H1 (cell line): Measurements from ENCODE around the gene ZC3H8. TPM values are rescaled to one million over a fixed set of nuclear protein-coding genes. Genes with fewer than 3 reads are reported as not detected.

Experiments used
- CTCF ChIA-PET: fragments of 300-600 bp; sonication (Branson Sonifier 250); formaldehyde crosslinking; loops from one replicate; lab custom pipeline; 2021; ENCODE audit not compliant: partially characterized antibody; lab: Charles Lee
- POLR2A ChIA-PET: fragments of 300-600 bp; sonication (Branson Sonifier 250); formaldehyde crosslinking; loops from one replicate; lab custom pipeline; 2021; ENCODE audit warnings: inconsistent platforms; ENCODE audit not compliant: partially characterized antibody; lab: Charles Lee
- DNase-seq, 2 experiments: peaks; one replicate each; pipeline versions ENCODE4 v3.0.0 to v3.0.0-alpha.2; 2010 to 2022; ENCODE audit warnings: low spot score in 2 of 2, low read depth in 1 of 2, mixed read lengths in 1 of 2
- FAIRE-seq: peaks from 2 replicates; lab custom pipeline; 2011; peaks lifted over from hg19 to GRCh38; lab: Jason Lieb, UNC
- H2AFZ ChIP-seq: 2 replicates; pipeline ENCODE4 v1.8.1; 2012; ENCODE audit warnings: low read length, inconsistent platforms
- H2AK5ac ChIP-seq: 2 replicates; pipeline ENCODE4 v1.6.1; 2013; ENCODE audit warnings: low read depth, low read length
- H2BK120ac ChIP-seq: replicated peaks from 2 replicates; pipeline ENCODE3; 2013; ENCODE audit warnings: low read depth, low read length, inconsistent platforms
- H2BK12ac ChIP-seq: 2 replicates; pipeline ENCODE4 v1.6.1; 2013; ENCODE audit warnings: low read depth, low read length
- H2BK15ac ChIP-seq: 2 replicates; pipeline ENCODE4 v1.6.1; 2013; ENCODE audit warnings: low read length
- H2BK20ac ChIP-seq: 2 replicates; pipeline ENCODE4 v1.6.1; 2013; ENCODE audit warnings: low read length
- H2BK5ac ChIP-seq: 2 replicates; pipeline ENCODE4 v1.6.1; 2013; ENCODE audit warnings: low read depth, low read length
- H3K14ac ChIP-seq: 2 replicates; pipeline ENCODE4 v1.6.1; 2013; ENCODE audit warnings: inconsistent platforms; ENCODE audit not compliant: insufficient read length
- H3K18ac ChIP-seq: 2 replicates; pipeline ENCODE4 v1.6.1; 2013; ENCODE audit warnings: low read length; ENCODE audit errors: extremely low read depth
- H3K23ac ChIP-seq: 2 replicates; pipeline ENCODE4 v1.6.1; 2013; ENCODE audit warnings: inconsistent platforms; ENCODE audit not compliant: insufficient read length
- H3K23me2 ChIP-seq: 2 replicates; pipeline ENCODE4 v1.6.1; 2013; ENCODE audit warnings: low read depth, low read length
- H3K27ac ChIP-seq: 2 replicates; pipeline ENCODE4 v1.6.1; 2011; ENCODE audit warnings: low read depth, low read length, inconsistent platforms
- H3K27me3 ChIP-seq, 4 experiments: replicated peaks in 1 of 4; 1 replicate in 1 of 4; 2 replicates in 3 of 4; pipeline versions ENCODE4 v1.6.1 to v1.8.1; 2011 to 2013; ENCODE audit warnings: low read length in 3 of 4, mild to moderate bottlenecking in 3 of 4, inconsistent platforms in 2 of 4, mixed read lengths in 2 of 4, moderate library complexity in 1 of 4; ENCODE audit not compliant: control insufficient read depth in 3 of 4, insufficient read depth in 3 of 4; ENCODE audit errors: extremely low read depth in 1 of 4
- H3K36me3 ChIP-seq, 4 experiments: 2 replicates each; pipeline versions ENCODE4 v1.6.1 to v1.8.1; 2011 to 2013; ENCODE audit warnings: mild to moderate bottlenecking in 4 of 4, low read length in 3 of 4, moderate library complexity in 2 of 4, control low read depth in 1 of 4, inconsistent platforms in 1 of 4; ENCODE audit not compliant: insufficient read depth in 4 of 4, control insufficient read depth in 2 of 4
- H3K4ac ChIP-seq: replicated peaks from 2 replicates; pipeline ENCODE3; 2013; ENCODE audit warnings: low read length, low read depth, mixed read lengths, inconsistent platforms; ENCODE audit not compliant: insufficient read length
- H3K4me1 ChIP-seq, 4 experiments: replicated peaks in 1 of 4; 1 replicate in 1 of 4; 2 replicates in 3 of 4; pipeline versions ENCODE4 v1.6.1 to v1.8.1; 2011 to 2013; ENCODE audit warnings: low read length in 3 of 4, inconsistent platforms in 2 of 4, mixed read lengths in 1 of 4; ENCODE audit not compliant: insufficient read depth in 4 of 4, control insufficient read depth in 3 of 4
- H3K4me2 ChIP-seq, 2 experiments: 2 replicates each; pipeline versions ENCODE4 v1.6.1 to v1.8.1; 2011 to 2013; ENCODE audit warnings: low read depth in 2 of 2, low read length in 2 of 2, control low read depth in 1 of 2, inconsistent platforms in 1 of 2, mild to moderate bottlenecking in 1 of 2; ENCODE audit not compliant: insufficient read depth in 1 of 2
- H3K4me3 ChIP-seq, 4 experiments: fragments of 200-600, 300-600 bp in 1 of 4; sonication (generic), shearing (Covaris generic), sonication (Bioruptor Twin) in 1 of 4; 2 replicates each; pipeline versions ENCODE4 v1.5.1 to v1.8.1; 2011 to 2016; ENCODE audit warnings: low read length in 4 of 4, low read depth in 3 of 4, control low read depth in 2 of 4, inconsistent platforms in 2 of 4, mild to moderate bottlenecking in 2 of 4, mixed read lengths in 1 of 4, moderate library complexity in 1 of 4; ENCODE audit not compliant: insufficient read depth in 2 of 4; ENCODE audit errors: extremely low read depth in 1 of 4
- H3K56ac ChIP-seq: replicated peaks from 2 replicates; pipeline ENCODE3; 2013; ENCODE audit warnings: low read depth, mild to moderate bottlenecking, mixed read lengths, low read length, inconsistent platforms; ENCODE audit not compliant: insufficient read length
- H3K79me1 ChIP-seq: 2 replicates; pipeline ENCODE4 v1.6.1; 2013; ENCODE audit warnings: low read depth, low read length, control low read depth
- H3K79me2 ChIP-seq, 2 experiments: 2 replicates each; pipeline versions ENCODE4 v1.6.1 to v1.8.1; 2012 to 2013; ENCODE audit warnings: low read length in 2 of 2, mild to moderate bottlenecking in 2 of 2, inconsistent platforms in 1 of 2; ENCODE audit not compliant: insufficient read depth in 2 of 2, control insufficient read depth in 1 of 2
- H3K9ac ChIP-seq, 4 experiments: replicated peaks in 1 of 4; 1 replicate in 1 of 4; 2 replicates in 3 of 4; pipeline versions ENCODE4 v1.6.1 to v1.8.1; 2011 to 2013; ENCODE audit warnings: low read depth in 3 of 4, low read length in 3 of 4, control low read depth in 2 of 4, mild to moderate bottlenecking in 2 of 4, moderate library complexity in 2 of 4, inconsistent platforms in 1 of 4; ENCODE audit errors: extremely low read depth in 1 of 4
- H3K9me3 ChIP-seq, 2 experiments: 2 replicates each; pipeline versions ENCODE4 v1.6.1 to v1.8.1; 2012 to 2013; ENCODE audit warnings: mild to moderate bottlenecking in 2 of 2, moderate library complexity in 2 of 2, control low read depth in 1 of 2, inconsistent platforms in 1 of 2, low read depth in 1 of 2, low read length in 1 of 2, mixed read lengths in 1 of 2; ENCODE audit not compliant: insufficient read depth in 2 of 2
- H4K20me1 ChIP-seq, 2 experiments: replicated peaks in 1 of 2; 2 replicates each; pipeline versions ENCODE3 to v1.8.1; 2011 to 2013; ENCODE audit warnings: inconsistent platforms in 2 of 2, low read length in 2 of 2, mild to moderate bottlenecking in 1 of 2; ENCODE audit not compliant: insufficient read depth in 2 of 2, control insufficient read depth in 1 of 2
- H4K5ac ChIP-seq: 2 replicates; pipeline ENCODE4 v1.6.1; 2013; ENCODE audit warnings: low read length, low read depth, mixed read lengths, inconsistent platforms; ENCODE audit not compliant: insufficient read length
- H4K8ac ChIP-seq: 2 replicates; pipeline ENCODE4 v1.8.0; 2013; ENCODE audit warnings: mild to moderate bottlenecking, moderate library complexity, low read length, inconsistent platforms; ENCODE audit not compliant: insufficient read depth; ENCODE audit errors: extremely low read depth
- H4K91ac ChIP-seq: replicated peaks from 2 replicates; pipeline ENCODE3; 2013; ENCODE audit warnings: low read length, mixed read lengths, inconsistent platforms; ENCODE audit not compliant: insufficient read length
- CHD2 ChIP-seq: IDR thresholded peaks from 2 replicates; pipeline ENCODE4 v1.6.1; 2012; ENCODE audit warnings: low read length, improper control_type of control experiment
- POU5F1 ChIP-seq: IDR thresholded peaks from 2 replicates; pipeline ENCODE4 v1.6.1; 2011; ENCODE audit warnings: low read depth, mild to moderate bottlenecking, low read length, moderate library complexity
- SIRT6 ChIP-seq: IDR thresholded peaks from one replicate; pipeline ENCODE4 v1.7.1; 2012; ENCODE audit warnings: low read length, inconsistent platforms
- SIX5 ChIP-seq: IDR thresholded peaks from 2 replicates; pipeline ENCODE4 v1.6.1; 2011; ENCODE audit warnings: mild to moderate bottlenecking, low read depth, low read length
- TAF1 ChIP-seq: IDR thresholded peaks from 2 replicates; pipeline ENCODE4 v1.6.1; 2011; ENCODE audit warnings: mild to moderate bottlenecking, low read depth, low read length
- WGBS, 2 experiments: shearing (Covaris generic) in 1 of 2; methylation state at CpG; one replicate each; pipeline versions ENCODE4 v1.1.6 to v1.1.7; 2013 to 2015; ENCODE audit warnings: low lambda C conversion rate in 2 of 2, mixed read lengths in 2 of 2, inconsistent platforms in 1 of 2, low coverage in 1 of 2, missing lambda C conversion rate in 1 of 2; ENCODE audit not compliant: insufficient replicate concordance in 2 of 2, insufficient coverage in 1 of 2, insufficient read length in 1 of 2; ENCODE audit errors: extremely low coverage in 1 of 2, missing lambda C conversion rate in 1 of 2; 5-methylcytosine and 5-hydroxymethylcytosine counted together
- polyA plus RNA-seq, 7 experiments: library from polyadenylated mRNA; depleted of rRNA in 3 of 7; stranded (reverse) in 5 of 7; unstranded in 2 of 7; fragments of >200 nt in 5 of 7; fragments of 200-250 nt in 2 of 7; gene quantifications; 1 replicate in 5 of 7; 2 replicates in 1 of 7; 4 replicates in 1 of 7; pipeline versions ENCODE4 v1.2.1 to v1.2.3, GENCODE V29; 2011 to 2013; ENCODE audit warnings: missing spikeins in 2 of 7, mixed read lengths in 2 of 7
- total RNA-seq: library from RNA; stranded (reverse); fragmentation: NEBNext Ultra II Directional; extraction: Animal tissue kit (Norgen Biotek cat#: 25700); gene quantifications from 2 replicates; pipeline ENCODE4 v1.2.1, GENCODE V29; 2021

The ZC3H8 gene
- total and polyA plus RNA-seq, 2 of the 8 experiments (the other 6 are each of a cell fraction or from before 2014, with no cell fraction given): 1.9 to 7.1 TPM

GRCh38 chr2:112255875-112256274 is 1.0 kb upstream of the ZC3H8 start:
- 94% methylated on average over 2 of the region's 2 CpGs; no CpG with 5 or more reads in 1 of the 2 experiments for WGBS, 2 experiments
- no peaks in the 10 kb centered on the region for H3K79me1 ChIP-seq
- no peak overlapping the region for H2BK20ac ChIP-seq
- no peak overlapping the region for H4K8ac ChIP-seq
- no peaks in the 10 kb centered on the region for H4K20me1 ChIP-seq
- peaks cover 0 to 7% of the 10 kb centered on the region in 2 experiments; a peak in 1 of 4 replicates for H3K79me2 ChIP-seq
- no peak overlapping the region for H4K91ac ChIP-seq
- no peak overlapping the region for H3K56ac ChIP-seq
- no peak overlapping the region for H2BK15ac ChIP-seq
- TF ChIP-seq SIRT6 (no peak), POU5F1 (no peak), TAF1 (no peak), CHD2 (no peak), SIX5 (no peak)
- H3K23me2 ChIP-seq: no peaks in the 10 kb centered on the region; the same call in 1 of the 2 replicates
- ChIA-PET POLR2A (interaction anchor here (3.2 kb wide), 1 partner anchor 18 kb away, joined by 16 read pairs; no protein-coding TSS in a partner anchor), CTCF (interaction anchor here (1.1 to 1.3 kb wide), 2 partner anchors 27 to 237 kb away, joined by 3 read pairs; no protein-coding TSS in a partner anchor)
- H3K4ac ChIP-seq: no peak overlapping the region
- no peak overlapping the region for H4K5ac ChIP-seq
- H2AFZ ChIP-seq: no peak overlapping the region; the same call in 1 of the 2 replicates
- H3K36me3 ChIP-seq: no peaks in the 10 kb centered on the region
- DNase-seq: no peak
- H3K9ac ChIP-seq: no peak overlapping the region
- H3K23ac ChIP-seq: no peak overlapping the region
- H3K18ac ChIP-seq: no peak overlapping the region
- FAIRE-seq: no peak
- H3K4me3 ChIP-seq: no peak overlapping the region
- H3K14ac ChIP-seq: no peak overlapping the region
- H2BK5ac ChIP-seq: no peak overlapping the region
- H2BK120ac ChIP-seq: no peak overlapping the region
- H3K9me3 ChIP-seq: no peaks in the 10 kb centered on the region
- H3K27me3 ChIP-seq: no peaks in the 10 kb centered on the region
- H3K4me1 ChIP-seq: peaks cover 0 to 4% (median 0%) of the 10 kb centered on the region in 4 experiments; a peak in 2 of 7 replicates
- no peak overlapping the region for H2AK5ac ChIP-seq
- H2BK12ac ChIP-seq: no peak overlapping the region
- H3K27ac ChIP-seq: no peak overlapping the region
- H3K4me2 ChIP-seq: no peak overlapping the region; a peak in 1 of 4 replicates
